Panc1 (cell line): ENCODE measurements around the gene TRIM60. TPM values are rescaled to one million over a fixed set of nuclear protein-coding genes. Genes with fewer than 3 reads are reported as not detected.
"Not testable (repeated sequence)": the region's sequence is repeated elsewhere in the genome, so short reads cannot be mapped to it uniquely, and the experiment has no call there.

Source experiments
- ATAC-seq: fragments of 200-7000 bp; cut with Tn5 transposase; 2 replicates; pipeline ENCODE4 v1.9.1; 2020; ENCODE audit warnings: mild to moderate bottlenecking, moderate library complexity
- Bru-seq: library from RNA; stranded (reverse); fragments of 400-500 nt; gene quantifications from one replicate; lab custom pipeline; 2021; lab: Mats Ljungman, UMichigan
- BruChase-seq, 2 experiments: library from RNA; stranded (reverse); fragments of 400-500 nt; gene quantifications; one replicate each; lab custom pipeline; 2021; lab: Mats Ljungman, UMichigan
- BruUV-seq: library from RNA; stranded (reverse); fragments of 400-500 nt; replicated peaks from 2 replicates; lab custom pipeline; 2021; lab: Mats Ljungman, UMichigan
- CTCF ChIA-PET: fragments of 300-600 bp; sonication (Branson Sonifier 250); formaldehyde crosslinking; loops from one replicate; lab custom pipeline; 2022; ENCODE audit warnings: antibody characterized with exemption; lab: Charles Lee
- POLR2A ChIA-PET: fragments of 300-600 bp; sonication (Branson Sonifier 250); formaldehyde crosslinking; loops from one replicate; lab custom pipeline; 2022; ENCODE audit warnings: antibody characterized with exemption; lab: Charles Lee
- DNase-seq: peaks from one replicate; pipeline ENCODE4 v3.0.0-alpha.2; 2010; ENCODE audit warnings: low read depth, low spot score
- H3K27ac ChIP-seq: 2 replicates; pipeline ENCODE4 v1.5.1; 2011; ENCODE audit warnings: mild to moderate bottlenecking, low read length, inconsistent platforms
- H3K27me3 ChIP-seq: fragments of 200-500 bp; sonication (Bioruptor generic); 2 replicates; pipeline ENCODE4 v1.6.0; 2014; ENCODE audit warnings: low read length, inconsistent platforms; ENCODE audit not compliant: control insufficient read depth, insufficient read depth
- H3K36me3 ChIP-seq: fragments of 200-500 bp; sonication (Bioruptor generic); 2 replicates; pipeline ENCODE4 v1.5.1; 2014; ENCODE audit warnings: inconsistent platforms, mild to moderate bottlenecking, low read length, moderate library complexity; ENCODE audit not compliant: control insufficient read depth, insufficient read depth
- H3K4me1 ChIP-seq: 2 replicates; pipeline ENCODE4 v1.5.1; 2011; ENCODE audit warnings: inconsistent platforms, mild to moderate bottlenecking, low read length, moderate library complexity; ENCODE audit not compliant: control insufficient read depth, insufficient read depth
- H3K4me3 ChIP-seq, 2 experiments: 2 replicates each; pipeline ENCODE4 v1.5.1; 2011 to 2012; ENCODE audit warnings: low read depth in 2 of 2, low read length in 2 of 2, mild to moderate bottlenecking in 2 of 2, inconsistent platforms in 1 of 2, moderate library complexity in 1 of 2
- H3K9me3 ChIP-seq: fragments of 200-500 bp; sonication (Bioruptor generic); 2 replicates; pipeline ENCODE4 v1.5.1; 2014; ENCODE audit warnings: low read depth, mild to moderate bottlenecking, inconsistent platforms, low read length, moderate library complexity; ENCODE audit not compliant: control insufficient read depth, insufficient read depth
- POLR2AphosphoS5 ChIP-seq: IDR thresholded peaks from 2 replicates; pipeline ENCODE4 v1.6.1; 2012; ENCODE audit warnings: mild to moderate bottlenecking, low read depth, low read length, moderate library complexity
- REST ChIP-seq, 2 experiments: IDR thresholded peaks; 2 replicates each; pipeline ENCODE4 v1.6.1; 2011 to 2012; ENCODE audit warnings: low read depth in 2 of 2, control low read depth in 1 of 2, low read length in 1 of 2, mild to moderate bottlenecking in 1 of 2, moderate library complexity in 1 of 2; ENCODE audit not compliant: insufficient read depth in 1 of 2
- SIN3A ChIP-seq: IDR thresholded peaks from 2 replicates; pipeline ENCODE4 v1.6.1; 2012; ENCODE audit warnings: low read depth, mild to moderate bottlenecking, low read length, moderate library complexity, borderline replicate concordance; ENCODE audit not compliant: insufficient read depth
- TCF7L2 ChIP-seq: IDR thresholded peaks from 2 replicates; pipeline ENCODE4 v1.6.1; 2011; ENCODE audit warnings: mild to moderate bottlenecking, low read depth, low read length, inconsistent platforms
- in situ Hi-C: cut with HindIII; loops from 2 replicates; pipeline ENCODE4 v1.10.0; 2016; ENCODE audit warnings: low sequenced_read_pairs, low pct_unique_long_range_greater_than_20kb
- intact Hi-C: fragments of 100-400 bp; cut with micrococcal nuclease; formaldehyde crosslinking; loops from one replicate; pipeline ENCODE4 v1.10.0; 2022; ENCODE audit not compliant: unreplicated experiment
- long read RNA-seq: library from polyadenylated mRNA; unstranded; transcript quantifications from one replicate; pipeline ENCODE4 v2.0.0, GENCODE V29; 2021; ENCODE audit not compliant: unreplicated experiment
- polyA plus RNA-seq: library from polyadenylated mRNA; unstranded; fragments of >200 nt; gene quantifications from one replicate; pipeline ENCODE4 v1.2.1, GENCODE V29; 2012; ENCODE audit warnings: missing spikeins; ENCODE audit not compliant: insufficient read length
- total RNA-seq: library from RNA; stranded (reverse); gene quantifications from one replicate; pipeline ENCODE4 v1.2.1, GENCODE V29; 2021; ENCODE audit not compliant: unreplicated experiment
- TF ChIP-seq, protein P1 (sequence below): fragments of 450-650 bp; IDR thresholded peaks from 2 replicates; pipeline ENCODE4 v1.5.1; 2017; ENCODE audit warnings: mild to moderate bottlenecking

Gene TRIM60
- total RNA-seq, result not detected
- polyA plus RNA-seq, result not detected
- percentile 7 among the genes with signal in this experiment for Bru-seq, nascent RNA
- BruChase-seq, experiment 1, labeled RNA remaining after a 2-hour chase, result percentile 2 among the genes with signal in this experiment
- BruChase-seq, experiment 2, labeled RNA remaining after a 6-hour chase, result percentile 7 among the genes with signal in this experiment
- long read RNA-seq, result 0 reads

DNA sequence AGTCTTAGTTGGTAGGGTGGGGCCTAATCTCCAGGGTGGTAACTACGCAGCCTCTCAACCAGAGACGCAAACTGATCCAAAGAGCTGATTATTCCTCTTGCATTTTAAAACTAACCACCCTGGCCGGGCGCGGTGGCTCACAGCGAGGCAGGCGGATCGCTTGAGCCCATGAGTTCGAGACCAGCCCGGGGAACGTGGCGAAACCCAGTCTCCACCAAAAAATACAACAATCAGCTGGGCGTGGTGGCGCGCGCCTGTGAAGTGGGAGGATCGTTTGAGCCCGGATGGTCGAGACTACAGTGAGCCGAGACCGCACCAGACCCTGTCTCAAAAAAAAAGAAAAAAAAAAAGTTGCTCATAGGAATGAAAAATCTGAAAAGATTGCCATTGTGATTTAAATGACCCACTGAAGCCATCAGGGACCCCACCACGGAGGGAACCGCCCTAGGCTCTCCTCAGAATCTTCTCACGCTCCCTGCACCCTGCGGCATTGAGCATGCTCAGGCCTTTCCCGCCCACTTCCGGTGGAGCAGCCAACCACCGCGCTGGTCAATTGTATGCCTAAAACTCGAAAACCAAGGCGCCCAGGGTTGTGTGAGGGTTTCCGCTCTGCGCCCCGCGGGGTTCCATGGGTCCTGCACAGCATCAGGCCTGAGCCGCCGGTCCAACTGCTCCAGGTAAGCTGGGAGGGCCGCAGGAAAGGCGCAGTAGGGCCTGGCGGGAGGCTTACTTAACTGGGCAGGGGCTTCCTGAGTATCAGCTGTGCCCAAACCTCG, at the start of gene TRIM60:
TRIM60 (plus strand) TSS at position 564 of the 776 bp plus-strand sequence. CDS start 8,074 bp downstream, outside the sequence.
- H3K4me1 ChIP-seq, result no peaks in the 10 kb centered on the region
- H3K36me3 ChIP-seq, result no peaks in the 10 kb centered on the region
- ATAC-seq (no peak), DNase-seq (no peak)
- in situ Hi-C loops, result no loop called here
- H3K27me3 ChIP-seq, result no peaks in the 10 kb centered on the region
- H3K27ac ChIP-seq, result no peak within 1 kb of the TSS
- H3K4me3 ChIP-seq, result no peak within 1 kb of the TSS
- CTCF ChIA-PET, result no interaction called here
- no peaks in the 10 kb centered on the region for H3K9me3 ChIP-seq
- TF ChIP-seq REST (IDR thresholded peaks at IDR 0.05; ENCODE audit: insufficient read depth in 1 of 2, low read depth in 2 of 2, low read length in 1 of 2), result no peak
- intact Hi-C loops, result no loop called here
- POLR2A ChIA-PET, result no interaction called here
- no TSS peak for BruUV-seq

- H3K4me1 ChIP-seq, result no peaks in the 10 kb centered on the region
- no peak overlapping the region for H3K4me3 ChIP-seq
- no TSS peak for BruUV-seq
- H3K27ac ChIP-seq, result no peak overlapping the region
- intact Hi-C loops, result no loop called here
- no peaks in the 10 kb centered on the region for H3K27me3 ChIP-seq
- ChIA-PET CTCF (no interaction called here), POLR2A (no interaction called here)
- TF ChIP-seq, protein P1, sequence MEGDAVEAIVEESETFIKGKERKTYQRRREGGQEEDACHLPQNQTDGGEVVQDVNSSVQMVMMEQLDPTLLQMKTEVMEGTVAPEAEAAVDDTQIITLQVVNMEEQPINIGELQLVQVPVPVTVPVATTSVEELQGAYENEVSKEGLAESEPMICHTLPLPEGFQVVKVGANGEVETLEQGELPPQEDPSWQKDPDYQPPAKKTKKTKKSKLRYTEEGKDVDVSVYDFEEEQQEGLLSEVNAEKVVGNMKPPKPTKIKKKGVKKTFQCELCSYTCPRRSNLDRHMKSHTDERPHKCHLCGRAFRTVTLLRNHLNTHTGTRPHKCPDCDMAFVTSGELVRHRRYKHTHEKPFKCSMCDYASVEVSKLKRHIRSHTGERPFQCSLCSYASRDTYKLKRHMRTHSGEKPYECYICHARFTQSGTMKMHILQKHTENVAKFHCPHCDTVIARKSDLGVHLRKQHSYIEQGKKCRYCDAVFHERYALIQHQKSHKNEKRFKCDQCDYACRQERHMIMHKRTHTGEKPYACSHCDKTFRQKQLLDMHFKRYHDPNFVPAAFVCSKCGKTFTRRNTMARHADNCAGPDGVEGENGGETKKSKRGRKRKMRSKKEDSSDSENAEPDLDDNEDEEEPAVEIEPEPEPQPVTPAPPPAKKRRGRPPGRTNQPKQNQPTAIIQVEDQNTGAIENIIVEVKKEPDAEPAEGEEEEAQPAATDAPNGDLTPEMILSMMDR, result no peak
- TF ChIP-seq TCF7L2 (no peak), POLR2AphosphoS5 (no peak), REST (IDR thresholded peaks at IDR 0.05; ENCODE audit: insufficient read depth in 1 of 2, low read depth in 2 of 2, low read length in 1 of 2) (no peak), SIN3A (no peak)
- no peaks in the 10 kb centered on the region for H3K36me3 ChIP-seq
- H3K9me3 ChIP-seq, result no peaks in the 10 kb centered on the region
- DNase-seq (no peak), ATAC-seq (no peak)
- in situ Hi-C loops, result no loop called here
These were observed 42.3 kb upstream of the TRIM60 start for GRCh38 chr4:164989471-164989870.

DNA sequence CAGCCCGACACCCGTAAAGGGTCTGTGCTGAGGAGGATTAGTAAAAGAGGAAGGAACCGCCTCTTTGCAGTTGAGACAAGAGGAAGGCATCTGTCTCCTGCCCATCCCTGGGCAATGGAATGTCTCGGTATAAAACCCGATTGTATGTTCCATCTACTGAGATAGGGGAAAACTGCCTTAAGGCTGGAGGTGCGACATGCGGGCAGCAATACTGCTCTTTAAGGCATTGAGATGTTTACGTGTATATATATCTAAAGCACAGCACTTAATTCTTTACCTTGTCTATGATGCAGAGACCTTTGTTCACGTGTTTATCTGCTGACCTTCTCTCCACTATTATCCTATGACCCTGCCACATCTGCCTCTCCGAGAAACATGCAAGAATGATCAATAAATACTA, 41.0 kb upstream of the TRIM60 start:
- CTCF ChIA-PET, H3K36me3 ChIP-seq, in situ Hi-C loops, BruUV-seq, H3K27ac ChIP-seq, ATAC-seq, H3K4me1 ChIP-seq, intact Hi-C loops, POLR2A ChIA-PET, H3K4me3 ChIP-seq, H3K9me3 ChIP-seq, H3K27me3 ChIP-seq, DNase-seq: not testable (repeated sequence)

DNA sequence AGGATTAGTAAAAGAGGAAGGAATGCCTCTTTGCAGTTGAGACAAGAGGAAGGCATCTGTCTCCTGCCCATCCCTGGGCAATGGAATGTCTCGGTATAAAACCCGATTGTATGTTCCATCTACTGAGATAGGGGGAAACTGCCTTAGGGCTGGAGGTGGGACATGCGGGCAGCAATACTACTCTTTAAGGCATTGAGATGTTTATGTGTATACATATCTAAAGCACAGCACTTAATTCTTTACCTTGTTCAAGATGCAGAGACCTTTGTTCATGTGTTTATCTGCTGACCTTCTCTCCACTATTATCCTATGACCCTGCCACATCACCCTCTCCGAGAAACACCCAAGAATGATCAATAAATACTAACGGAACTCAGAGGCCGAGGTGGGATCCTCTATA, 35.7 kb upstream of the TRIM60 start:
- H3K27ac ChIP-seq, H3K9me3 ChIP-seq, H3K4me1 ChIP-seq, H3K4me3 ChIP-seq, BruUV-seq, H3K27me3 ChIP-seq, ATAC-seq, in situ Hi-C loops, DNase-seq, H3K36me3 ChIP-seq, CTCF ChIA-PET: not testable (repeated sequence)
- POLR2A ChIA-PET, result interaction anchor here (0.5 kb wide), 1 partner anchor 109 kb away, joined by 6 read pairs; no protein-coding TSS in a partner anchor
- intact Hi-C loops, result loop anchor here (5.0 kb wide), 1 partner anchor 219 kb away; no protein-coding TSS in a partner anchor
